ENCODE results near the gene TSEN54. TPM values are rescaled to one million over a fixed set of nuclear protein-coding genes. Genes with fewer than 3 reads are reported as not detected.

TSEN54 gene
- total RNA-seq, 1 donor from 2014 or later: 23.3 TPM

GRCh38 chr17:75507733-75508719, 8.3 kb upstream of the TSEN54 start:
- Mint-ChIP-seq H3K27ac (ENCODE audit: unreplicated experiment) (no peak overlapping the region), H3K4me3 (ENCODE audit: unreplicated experiment) (no peak overlapping the region), H3K27me3 (ENCODE audit: unreplicated experiment) (no peaks in the 10 kb centered on the region), H3K9me3 (ENCODE audit: unreplicated experiment) (no peaks in the 10 kb centered on the region), H3K36me3 (ENCODE audit: unreplicated experiment) (peaks cover 9% of the 10 kb centered on the region), H3K4me1 (ENCODE audit: unreplicated experiment) (peaks cover 31% of the 10 kb centered on the region)
- no peak for TF ChIP-seq CTCF (IDR thresholded peaks at IDR 0.05)
- DNase-seq (ENCODE audit: extremely low spot score, unreplicated experiment): no peak

GRCh38 chr17:75508931-75509361, 7.4 kb upstream of the TSEN54 start:
- H3K27me3 Mint-ChIP-seq (ENCODE audit: unreplicated experiment): no peaks in the 10 kb centered on the region
- H3K36me3 Mint-ChIP-seq (ENCODE audit: unreplicated experiment): peaks cover 9% of the 10 kb centered on the region
- no peaks in the 10 kb centered on the region for H3K9me3 Mint-ChIP-seq (ENCODE audit: unreplicated experiment)
- H3K4me1 Mint-ChIP-seq (ENCODE audit: unreplicated experiment): peaks cover 37% of the 10 kb centered on the region
- no peak for DNase-seq (ENCODE audit: extremely low spot score, unreplicated experiment)
- H3K27ac Mint-ChIP-seq (ENCODE audit: unreplicated experiment): no peak overlapping the region
- TF ChIP-seq CTCF (IDR thresholded peaks at IDR 0.05): no peak
- H3K4me3 Mint-ChIP-seq (ENCODE audit: unreplicated experiment): no peak overlapping the region

GRCh38 chr17:75509528-75510258, 6.6 kb upstream of the TSEN54 start:
- Mint-ChIP-seq H3K27ac (ENCODE audit: unreplicated experiment) (peak overlapping the region; percentile 60), H3K36me3 (ENCODE audit: unreplicated experiment) (peaks cover 9% of the 10 kb centered on the region), H3K27me3 (ENCODE audit: unreplicated experiment) (no peaks in the 10 kb centered on the region), H3K4me1 (ENCODE audit: unreplicated experiment) (peaks cover 40% of the 10 kb centered on the region), H3K4me3 (ENCODE audit: unreplicated experiment) (no peak overlapping the region), H3K9me3 (ENCODE audit: unreplicated experiment) (no peaks in the 10 kb centered on the region)
- DNase-seq (ENCODE audit: extremely low spot score, unreplicated experiment): no peak
- TF ChIP-seq CTCF (IDR thresholded peaks at IDR 0.05): no peak

GRCh38 chr17:75511270-75511609, 5.1 kb upstream of the TSEN54 start:
- Mint-ChIP-seq H3K27me3 (ENCODE audit: unreplicated experiment) (no peaks in the 10 kb centered on the region), H3K9me3 (ENCODE audit: unreplicated experiment) (no peaks in the 10 kb centered on the region), H3K4me1 (ENCODE audit: unreplicated experiment) (peaks cover 40% of the 10 kb centered on the region), H3K36me3 (ENCODE audit: unreplicated experiment) (peaks cover 9% of the 10 kb centered on the region), H3K4me3 (ENCODE audit: unreplicated experiment) (no peak overlapping the region), H3K27ac (ENCODE audit: unreplicated experiment) (no peak overlapping the region)
- DNase-seq (ENCODE audit: extremely low spot score, unreplicated experiment): no peak
- TF ChIP-seq CTCF (IDR thresholded peaks at IDR 0.05): no peak

Measured in osteocyte (in vitro differentiated cells).